Naive thymus-derived CD8-positive, alpha-beta T cell (primary cell): ENCODE data around the gene DYNC2H1. TPM values are rescaled to one million over a fixed set of nuclear protein-coding genes. Genes with fewer than 3 reads are reported as not detected.

Experiments used
- ATAC-seq, 2 donors: fragments of 150-1000 bp; cut with Tn5 transposase in 1 of 2; sonication (Bioruptor Pico), chemical (Tn5 transposase) in 1 of 2; 1 replicate in 1 of 2; 2 replicates in 1 of 2; pipeline ENCODE4 v1.10.0; 2021; ENCODE audit warnings: mild to moderate bottlenecking in 2 of 2, moderate library complexity in 2 of 2
- POLR2A ChIA-PET: fragments of 350-600 bp; sonication (Branson Sonifier 250); formaldehyde crosslinking; loops from one replicate; lab custom pipeline; 2021; ENCODE audit warnings: antibody characterized with exemption; lab: Charles Lee
- DNase-seq, 10 donors: peaks; one replicate each; pipeline versions ENCODE4 v3.0.0 to v3.0.0-alpha.2; 2020 to 2022
- H3K27ac Mint-ChIP-seq, 10 donors: one replicate each; pipeline ENCODE4 v1.8.0; 2020 to 2022; ENCODE audit warnings: mild to moderate bottlenecking in 10 of 10, mixed read lengths in 10 of 10, moderate library complexity in 4 of 10, inconsistent platforms in 1 of 10
- H3K27me3 Mint-ChIP-seq, 5 donors: one replicate each; pipeline ENCODE4 v1.8.0; 2021 to 2022; ENCODE audit warnings: mixed read lengths in 5 of 5
- H3K36me3 Mint-ChIP-seq, 3 donors: one replicate each; pipeline ENCODE4 v1.8.0; 2020 to 2022; ENCODE audit warnings: mixed read lengths in 3 of 3, mild to moderate bottlenecking in 2 of 3, inconsistent platforms in 1 of 3
- H3K4me1 Mint-ChIP-seq, 4 donors: one replicate each; pipeline ENCODE4 v1.8.0; 2021 to 2022; ENCODE audit warnings: mixed read lengths in 4 of 4
- H3K4me3 Mint-ChIP-seq, 10 donors: one replicate each; pipeline ENCODE4 v1.8.0; 2020 to 2022; ENCODE audit warnings: mild to moderate bottlenecking in 10 of 10, mixed read lengths in 10 of 10, moderate library complexity in 6 of 10, inconsistent platforms in 1 of 10
- H3K9me3 Mint-ChIP-seq, 9 donors: one replicate each; pipeline ENCODE4 v1.8.0; 2020 to 2022; ENCODE audit warnings: mixed read lengths in 9 of 9, mild to moderate bottlenecking in 3 of 9, inconsistent platforms in 1 of 9, moderate library complexity in 1 of 9
- polyA plus RNA-seq, 3 donors: library from polyadenylated mRNA; unstranded; fragments of 300-500 nt; fragmentation: Illumina TruSeq; gene quantifications; one replicate each; pipeline ENCODE4 v1.2.3, GENCODE V29; 2021
- total RNA-seq, 8 experiments: library from RNA in 2 of 8; stranded (reverse) in 2 of 8; gene quantifications; one replicate each; pipeline ENCODE4 v1.2.3 and lab custom pipeline; 2021 to 2026

DYNC2H1 gene
- total and polyA plus RNA-seq, 5 experiments from 2014 or later, result 0.54 to 3.2 (median 0.99) TPM

DNA sequence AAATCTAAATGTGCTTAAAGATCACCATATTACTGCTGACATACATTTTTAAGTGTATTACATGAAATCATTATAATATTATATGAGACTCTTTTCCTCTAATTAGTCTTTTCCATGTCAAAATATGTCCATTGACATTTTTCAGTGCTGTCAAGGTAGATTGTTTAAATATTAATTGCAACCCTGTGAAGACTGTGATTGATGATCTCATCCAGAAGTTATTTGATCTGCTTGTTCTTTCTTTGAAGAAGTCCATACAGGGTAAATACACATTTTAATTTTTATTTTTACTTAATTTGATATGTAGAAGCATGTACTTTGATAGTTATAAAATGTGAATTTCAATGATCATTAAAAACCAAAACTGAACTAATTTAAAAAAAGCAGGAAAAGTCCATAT is 38.4 kb downstream of the DYNC2H1 start:
- Mint-ChIP-seq H3K4me3 (no peak overlapping the region), H3K27me3 (no peaks in the 10 kb centered on the region), H3K9me3 (no peaks in the 10 kb centered on the region), H3K4me1 (no peaks in the 10 kb centered on the region), H3K27ac (no peak overlapping the region), H3K36me3 (peaks cover 0 to 5% (median 0%) of the 10 kb centered on the region in 3 donors)
- POLR2A ChIA-PET, result no interaction called here
- no peak for DNase-seq
- no peak for ATAC-seq

GRCh38 chr11:103157542-103157941 is 48.3 kb downstream of the DYNC2H1 start:
- no peak for DNase-seq
- H3K27me3 Mint-ChIP-seq, result no peaks in the 10 kb centered on the region
- H3K27ac Mint-ChIP-seq, result no peak overlapping the region
- H3K9me3 Mint-ChIP-seq, result no peaks in the 10 kb centered on the region
- peaks cover 0 to 13% (median 6%) of the 10 kb centered on the region in 3 donors for H3K36me3 Mint-ChIP-seq
- POLR2A ChIA-PET, result no interaction called here
- no peak overlapping the region for H3K4me3 Mint-ChIP-seq
- no peaks in the 10 kb centered on the region for H3K4me1 Mint-ChIP-seq
- no peak for ATAC-seq

DNA sequence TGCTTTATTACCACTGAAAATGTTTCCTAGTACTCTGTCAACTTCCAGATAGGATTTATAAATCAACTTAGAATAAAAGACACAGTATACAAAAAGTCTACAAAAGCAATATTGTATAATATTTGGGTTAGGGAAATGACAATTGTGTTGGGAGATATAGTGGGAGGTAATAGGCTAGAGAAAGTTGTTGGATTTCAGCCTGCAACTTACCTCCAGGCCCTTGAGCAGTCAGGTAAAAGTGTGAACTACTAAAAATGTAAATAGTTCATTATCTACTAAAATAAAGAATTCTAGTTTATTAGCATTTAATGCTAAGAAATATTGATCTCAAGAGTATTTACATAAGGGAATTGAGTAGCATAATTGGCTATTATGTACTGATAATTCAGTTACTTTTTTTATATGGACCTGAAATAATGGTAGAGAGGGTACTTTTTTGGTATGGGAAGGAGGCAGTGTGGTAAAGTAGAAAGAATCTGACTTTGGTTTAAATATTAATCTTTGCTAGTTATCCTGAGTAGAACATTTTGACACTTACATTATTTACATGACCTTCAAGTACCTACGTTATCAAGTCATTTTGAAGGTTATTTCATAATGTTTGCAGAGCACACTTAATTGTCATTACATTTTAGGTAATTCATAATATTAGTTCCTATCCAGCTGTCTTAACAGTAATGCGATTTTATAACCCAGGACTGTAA is 55.0 kb downstream of the DYNC2H1 start:
- Mint-ChIP-seq H3K27me3 (no peaks in the 10 kb centered on the region), H3K4me3 (no peak overlapping the region), H3K4me1 (no peaks in the 10 kb centered on the region), H3K36me3 (peaks cover 0 to 9% (median 3%) of the 10 kb centered on the region in 3 donors), H3K9me3 (no peaks in the 10 kb centered on the region), H3K27ac (no peak overlapping the region)
- DNase-seq, result no peak
- POLR2A ChIA-PET, result no interaction called here
- no peak for ATAC-seq

DNA sequence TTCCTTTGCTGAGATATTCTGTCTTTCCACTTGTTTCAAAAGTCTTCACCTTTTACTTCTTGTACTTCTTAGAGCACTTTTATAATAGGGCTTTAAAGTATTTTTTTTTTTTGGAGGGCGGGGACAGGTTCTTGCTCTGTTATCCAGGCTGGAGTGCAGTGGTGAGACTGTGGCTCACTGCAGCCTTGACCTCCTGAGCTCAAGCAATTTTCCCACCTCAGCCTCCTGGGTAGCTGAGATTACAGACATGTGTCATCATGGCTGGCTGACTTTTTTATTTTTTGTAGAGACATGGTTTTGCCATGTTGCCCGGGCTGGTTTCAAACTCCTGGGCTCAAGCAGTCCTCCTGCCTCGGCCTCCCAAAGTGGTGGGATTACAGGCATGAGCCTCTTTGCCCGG is 57.9 kb downstream of the DYNC2H1 start:
- ATAC-seq (no peak), DNase-seq (no peak)
- no peak overlapping the region for H3K4me3 Mint-ChIP-seq
- H3K9me3 Mint-ChIP-seq, result no peaks in the 10 kb centered on the region
- no peaks in the 10 kb centered on the region for H3K27me3 Mint-ChIP-seq
- no peak overlapping the region for H3K27ac Mint-ChIP-seq
- no peaks in the 10 kb centered on the region for H3K4me1 Mint-ChIP-seq
- peaks cover 0 to 7% (median 3%) of the 10 kb centered on the region in 3 donors for H3K36me3 Mint-ChIP-seq
- POLR2A ChIA-PET, result no interaction called here

DNA sequence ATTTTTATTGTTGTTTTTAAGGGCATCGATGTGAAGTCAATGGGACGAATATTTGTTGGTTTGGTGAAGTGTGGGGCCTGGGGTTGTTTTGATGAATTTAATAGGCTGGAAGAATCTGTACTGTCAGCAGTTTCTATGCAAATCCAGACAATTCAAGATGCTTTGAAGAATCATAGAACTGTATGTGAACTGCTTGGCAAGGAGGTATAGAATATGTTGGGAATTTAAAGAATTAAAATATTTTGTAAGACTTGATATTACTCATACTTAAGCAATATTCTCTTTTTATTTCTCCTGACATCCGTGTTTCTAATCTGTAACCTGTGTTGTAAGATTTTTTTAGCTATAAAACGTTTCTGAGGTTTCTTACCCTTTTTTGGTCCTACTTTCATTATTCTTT is 61.6 kb downstream of the DYNC2H1 start:
- H3K4me1 Mint-ChIP-seq, result no peaks in the 10 kb centered on the region
- no peak overlapping the region for H3K4me3 Mint-ChIP-seq
- H3K27ac Mint-ChIP-seq, result no peak overlapping the region
- DNase-seq, result no peak
- H3K9me3 Mint-ChIP-seq, result no peaks in the 10 kb centered on the region
- POLR2A ChIA-PET, result no interaction called here
- H3K36me3 Mint-ChIP-seq, result no peaks in the 10 kb centered on the region
- ATAC-seq, result no peak
- no peaks in the 10 kb centered on the region for H3K27me3 Mint-ChIP-seq

DNA sequence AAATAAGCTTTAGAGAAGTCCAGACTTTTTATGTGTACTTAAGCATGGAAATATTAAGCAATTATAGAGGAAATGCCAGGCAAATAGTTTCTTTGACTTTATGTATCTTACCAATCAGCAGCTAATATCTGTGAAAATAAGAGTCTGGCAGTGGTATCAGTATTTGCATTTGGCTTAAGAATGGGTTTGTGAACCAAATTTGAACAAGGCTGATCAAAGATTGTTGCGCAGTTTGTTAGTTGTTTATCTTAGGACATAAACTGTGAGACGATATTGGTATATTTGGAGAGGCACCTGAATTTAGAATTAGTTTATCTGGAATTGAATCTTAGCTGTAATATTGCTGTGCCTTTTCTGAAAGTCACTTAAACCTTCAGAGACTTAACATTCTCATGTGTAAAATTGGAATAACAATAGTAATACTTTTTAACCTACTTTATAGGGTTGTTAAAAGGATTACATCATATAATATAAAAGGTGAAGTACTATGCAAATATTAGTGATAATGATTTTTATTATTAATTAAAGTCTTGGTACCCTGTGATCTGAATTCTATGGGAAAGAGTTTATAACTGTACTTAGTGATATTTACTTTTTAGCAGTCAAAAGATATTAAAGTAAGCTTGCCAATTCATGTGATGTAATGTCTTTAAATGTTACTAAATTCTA is 66.4 kb downstream of the DYNC2H1 start:
- Mint-ChIP-seq H3K36me3 (peaks cover 0 to 2% (median 0%) of the 10 kb centered on the region in 3 donors), H3K4me1 (no peaks in the 10 kb centered on the region), H3K27ac (no peak overlapping the region), H3K9me3 (no peaks in the 10 kb centered on the region), H3K4me3 (no peak overlapping the region), H3K27me3 (no peaks in the 10 kb centered on the region)
- POLR2A ChIA-PET, result no interaction called here
- ATAC-seq, result no peak
- no peak for DNase-seq

DNA sequence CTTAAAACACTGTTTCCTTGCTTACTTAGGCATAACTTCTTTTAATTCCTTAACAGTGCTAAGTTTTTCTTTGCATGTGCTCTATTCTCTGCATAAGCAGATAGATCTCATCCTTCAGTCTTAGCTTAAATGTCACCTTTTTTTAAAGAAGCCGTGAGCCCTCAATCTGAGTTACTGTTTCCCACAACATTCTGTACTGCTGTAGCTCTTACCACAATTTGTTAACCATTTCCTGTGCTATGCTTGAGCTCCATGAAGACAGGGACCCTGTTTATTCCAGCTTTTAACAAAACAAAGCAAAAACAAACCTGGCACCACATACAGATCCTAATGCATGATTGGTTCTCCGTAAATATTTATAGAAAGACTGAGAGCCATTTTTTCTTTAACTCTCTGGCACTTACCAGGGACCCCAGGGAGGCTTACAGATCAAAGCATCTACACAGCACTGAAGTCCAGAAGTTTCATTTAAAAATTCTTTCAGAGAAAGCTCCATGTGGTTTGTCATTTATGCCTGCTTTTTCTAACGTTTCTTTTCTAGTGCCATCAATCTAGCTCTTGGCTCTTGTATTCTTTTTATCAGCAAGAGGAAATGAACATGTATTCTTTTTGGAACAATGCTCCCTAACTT is 74.9 kb downstream of the DYNC2H1 start:
- Mint-ChIP-seq H3K27me3 (no peaks in the 10 kb centered on the region), H3K9me3 (no peaks in the 10 kb centered on the region), H3K36me3 (peaks cover 0 to 4% (median 3%) of the 10 kb centered on the region in 3 donors), H3K4me1 (peaks cover 3 to 12% (median 9%) of the 10 kb centered on the region in 4 donors), H3K27ac (peak overlapping the region in 3 of 10 donors; percentile 6 to 12 (median 11)), H3K4me3 (no peak overlapping the region)
- POLR2A ChIA-PET, result no interaction called here
- DNase-seq (peak in 1 of 10 donors; percentile 2), ATAC-seq (peak in 1 of 2 donors; percentile 30)

DNA sequence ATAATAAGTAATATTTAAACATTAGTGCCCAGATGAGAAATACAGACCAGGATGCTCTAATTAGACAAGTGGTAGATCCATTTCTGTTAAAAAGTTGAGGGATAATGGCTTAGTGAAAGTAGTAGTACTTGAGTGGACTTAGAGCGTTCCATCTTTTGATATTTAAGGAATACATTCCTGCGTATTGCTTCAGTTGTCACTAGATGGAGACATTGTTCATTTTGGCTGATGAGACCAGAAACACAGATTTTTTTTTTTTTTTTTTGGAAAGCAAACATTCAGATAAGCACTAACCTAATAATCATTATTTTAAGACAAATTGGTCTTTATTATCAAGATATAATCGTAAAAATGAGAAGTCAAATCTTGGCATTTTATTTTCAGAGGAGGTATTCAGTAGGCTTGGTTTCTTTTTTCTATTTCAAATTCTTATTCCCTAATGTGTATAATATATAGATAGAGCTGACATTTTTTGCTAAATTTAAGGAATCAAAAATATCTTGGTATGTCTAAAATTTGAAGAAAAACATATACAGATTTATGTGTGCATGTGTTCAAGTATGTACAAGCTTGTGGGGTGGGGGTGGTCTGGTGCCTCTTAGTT is 92.9 kb downstream of the DYNC2H1 start:
- ATAC-seq (no peak), DNase-seq (no peak)
- no peaks in the 10 kb centered on the region for H3K27me3 Mint-ChIP-seq
- H3K27ac Mint-ChIP-seq, result no peak overlapping the region
- H3K4me3 Mint-ChIP-seq, result no peak overlapping the region
- H3K4me1 Mint-ChIP-seq, result no peaks in the 10 kb centered on the region
- peaks cover 0 to 9% (median 7%) of the 10 kb centered on the region in 3 donors for H3K36me3 Mint-ChIP-seq
- no peaks in the 10 kb centered on the region for H3K9me3 Mint-ChIP-seq
- POLR2A ChIA-PET, result no interaction called here

DNA sequence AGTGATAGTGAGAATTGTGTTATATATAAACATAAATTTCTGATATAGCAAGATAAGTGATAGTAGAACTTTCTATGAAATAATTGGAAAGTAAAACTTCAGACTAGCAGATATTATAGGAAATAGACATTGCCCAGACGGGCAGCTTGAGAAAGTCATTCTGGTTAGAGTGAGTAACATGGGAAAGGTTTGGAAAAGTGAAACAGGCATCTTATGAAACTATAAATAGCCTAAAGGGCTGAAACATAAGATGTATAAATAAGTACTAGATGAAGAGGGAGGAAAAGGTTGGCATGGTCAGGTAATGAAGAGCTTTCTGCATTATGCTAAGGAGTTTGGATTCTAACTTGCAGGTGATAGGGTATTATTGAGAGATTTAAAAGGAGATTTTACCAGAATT is 101.3 kb downstream of the DYNC2H1 start:
- Mint-ChIP-seq H3K36me3 (peaks cover 0 to 1% (median 0%) of the 10 kb centered on the region in 3 donors), H3K27ac (no peak overlapping the region), H3K9me3 (no peaks in the 10 kb centered on the region), H3K4me1 (no peaks in the 10 kb centered on the region), H3K27me3 (no peaks in the 10 kb centered on the region), H3K4me3 (no peak overlapping the region)
- POLR2A ChIA-PET, result no interaction called here
- no peak for ATAC-seq
- DNase-seq, result no peak

GRCh38 chr11:103215812-103216211 is 106.6 kb downstream of the DYNC2H1 start:
- ATAC-seq, result no peak
- POLR2A ChIA-PET, result no interaction called here

GRCh38 chr11:103220133-103220532 is 110.9 kb downstream of the DYNC2H1 start:
- H3K27ac Mint-ChIP-seq, result no peak overlapping the region
- H3K4me3 Mint-ChIP-seq, result no peak overlapping the region
- H3K36me3 Mint-ChIP-seq, result no peaks in the 10 kb centered on the region
- POLR2A ChIA-PET, result no interaction called here
- ATAC-seq, result no peak
- no peak for DNase-seq
- H3K4me1 Mint-ChIP-seq, result no peaks in the 10 kb centered on the region
- no peaks in the 10 kb centered on the region for H3K9me3 Mint-ChIP-seq
- H3K27me3 Mint-ChIP-seq, result no peaks in the 10 kb centered on the region

More at GRCh38 chr11:103215812-103216211, 106.6 kb downstream of the DYNC2H1 start:
- H3K9me3 Mint-ChIP-seq, result no peaks in the 10 kb centered on the region
- H3K36me3 Mint-ChIP-seq, result peaks cover 0 to 1% (median 0%) of the 10 kb centered on the region in 3 donors
- H3K4me3 Mint-ChIP-seq, result no peak overlapping the region
- H3K4me1 Mint-ChIP-seq, result no peaks in the 10 kb centered on the region
- H3K27me3 Mint-ChIP-seq, result no peaks in the 10 kb centered on the region
- H3K27ac Mint-ChIP-seq, result no peak overlapping the region
- no peak for DNase-seq

DNA sequence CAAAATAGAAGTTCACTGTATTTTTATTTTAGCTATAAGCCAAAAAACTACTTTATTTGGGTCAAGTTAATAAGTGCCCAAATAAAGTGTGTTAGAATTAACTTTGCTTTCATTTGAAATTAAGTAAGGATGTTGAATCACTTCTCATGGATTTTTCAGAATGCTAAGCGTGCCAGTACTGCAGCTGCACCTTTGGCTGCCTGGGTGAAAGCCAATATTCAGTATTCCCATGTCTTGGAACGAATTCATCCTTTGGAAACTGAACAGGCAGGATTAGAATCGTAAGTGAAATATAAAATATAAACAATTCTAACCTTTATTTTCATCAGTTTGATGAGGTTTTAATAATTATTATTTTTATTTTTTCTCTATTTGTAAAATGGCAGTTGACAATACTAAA is 113.6 kb downstream of the DYNC2H1 start:
- no peak for ATAC-seq
- no peaks in the 10 kb centered on the region for H3K4me1 Mint-ChIP-seq
- POLR2A ChIA-PET, result no interaction called here
- no peak overlapping the region for H3K27ac Mint-ChIP-seq
- H3K36me3 Mint-ChIP-seq, result peaks cover 0 to 5% (median 1%) of the 10 kb centered on the region in 3 donors
- peaks cover 0 to 2% (median 0%) of the 10 kb centered on the region in 9 donors for H3K9me3 Mint-ChIP-seq
- no peaks in the 10 kb centered on the region for H3K27me3 Mint-ChIP-seq
- H3K4me3 Mint-ChIP-seq, result no peak overlapping the region
- no peak for DNase-seq

GRCh38 chr11:103228807-103229206 is 119.6 kb downstream of the DYNC2H1 start:
- Mint-ChIP-seq H3K9me3 (peaks cover 0 to 5% (median 0%) of the 10 kb centered on the region in 9 donors), H3K27ac (no peak overlapping the region), H3K27me3 (no peaks in the 10 kb centered on the region), H3K4me3 (no peak overlapping the region), H3K36me3 (peaks cover 0 to 8% (median 5%) of the 10 kb centered on the region in 3 donors), H3K4me1 (no peaks in the 10 kb centered on the region)
- POLR2A ChIA-PET, result no interaction called here
- DNase-seq (no peak), ATAC-seq (no peak)
